ENCODE data around the gene IGFL4. TPM values are rescaled to one million over a fixed set of nuclear protein-coding genes. Genes with fewer than 3 reads are reported as not detected.

IGFL4 gene
- total RNA-seq, 1 donor from 2014 or later: not detected

GRCh38 chr19:46022061-46022430 is 18.8 kb downstream of the IGFL4 start:
- Mint-ChIP-seq H3K27ac (ENCODE audit: unreplicated experiment) (no peak overlapping the region), H3K4me3 (ENCODE audit: unreplicated experiment) (no peak overlapping the region), H3K4me1 (ENCODE audit: unreplicated experiment) (no peaks in the 10 kb centered on the region), H3K27me3 (ENCODE audit: unreplicated experiment) (peaks cover 8% of the 10 kb centered on the region), H3K36me3 (ENCODE audit: low read depth, unreplicated experiment) (peaks cover 7% of the 10 kb centered on the region), H3K9me3 (ENCODE audit: unreplicated experiment) (no peaks in the 10 kb centered on the region)
- DNase-seq (ENCODE audit: low spot score): no peak
- no peak for TF ChIP-seq CTCF (IDR thresholded peaks at IDR 0.05; ENCODE audit: unreplicated experiment)

- Mint-ChIP-seq H3K9me3 (ENCODE audit: unreplicated experiment) (no peaks in the 10 kb centered on the region), H3K27me3 (ENCODE audit: unreplicated experiment) (peaks cover 8% of the 10 kb centered on the region), H3K4me3 (ENCODE audit: unreplicated experiment) (no peak overlapping the region), H3K36me3 (ENCODE audit: low read depth, unreplicated experiment) (peaks cover 3% of the 10 kb centered on the region), H3K27ac (ENCODE audit: unreplicated experiment) (no peak overlapping the region), H3K4me1 (ENCODE audit: unreplicated experiment) (no peaks in the 10 kb centered on the region)
- no peak for TF ChIP-seq CTCF (IDR thresholded peaks at IDR 0.05; ENCODE audit: unreplicated experiment)
- DNase-seq (ENCODE audit: low spot score): no peak
Observed at GRCh38 chr19:46021531-46022041, 19.2 kb downstream of the IGFL4 start.

GRCh38 chr19:46020819-46021125 is 20.0 kb downstream of the IGFL4 start:
- no peak overlapping the region for H3K27ac Mint-ChIP-seq (ENCODE audit: unreplicated experiment)
- no peaks in the 10 kb centered on the region for H3K36me3 Mint-ChIP-seq (ENCODE audit: low read depth, unreplicated experiment)
- TF ChIP-seq CTCF (IDR thresholded peaks at IDR 0.05; ENCODE audit: unreplicated experiment): no peak
- H3K4me1 Mint-ChIP-seq (ENCODE audit: unreplicated experiment): peaks cover 3% of the 10 kb centered on the region
- DNase-seq (ENCODE audit: low spot score): no peak
- H3K9me3 Mint-ChIP-seq (ENCODE audit: unreplicated experiment): no peaks in the 10 kb centered on the region
- H3K27me3 Mint-ChIP-seq (ENCODE audit: unreplicated experiment): peaks cover 12% of the 10 kb centered on the region
- no peak overlapping the region for H3K4me3 Mint-ChIP-seq (ENCODE audit: unreplicated experiment)

GRCh38 chr19:46019270-46019669 is 21.5 kb downstream of the IGFL4 start:
- TF ChIP-seq CTCF (IDR thresholded peaks at IDR 0.05; ENCODE audit: unreplicated experiment): no peak
- Mint-ChIP-seq H3K27me3 (ENCODE audit: unreplicated experiment) (peaks cover 20% of the 10 kb centered on the region), H3K4me1 (ENCODE audit: unreplicated experiment) (peaks cover 11% of the 10 kb centered on the region), H3K9me3 (ENCODE audit: unreplicated experiment) (no peaks in the 10 kb centered on the region), H3K4me3 (ENCODE audit: unreplicated experiment) (no peak overlapping the region), H3K27ac (ENCODE audit: unreplicated experiment) (no peak overlapping the region), H3K36me3 (ENCODE audit: low read depth, unreplicated experiment) (peaks cover 3% of the 10 kb centered on the region)
- no peak for DNase-seq (ENCODE audit: low spot score)

GRCh38 chr19:46018729-46019251 is 22.0 kb downstream of the IGFL4 start:
- Mint-ChIP-seq H3K27me3 (ENCODE audit: unreplicated experiment) (peaks cover 20% of the 10 kb centered on the region), H3K4me1 (ENCODE audit: unreplicated experiment) (peaks cover 11% of the 10 kb centered on the region), H3K27ac (ENCODE audit: unreplicated experiment) (no peak overlapping the region), H3K4me3 (ENCODE audit: unreplicated experiment) (no peak overlapping the region), H3K9me3 (ENCODE audit: unreplicated experiment) (no peaks in the 10 kb centered on the region), H3K36me3 (ENCODE audit: low read depth, unreplicated experiment) (peaks cover 3% of the 10 kb centered on the region)
- no peak for DNase-seq (ENCODE audit: low spot score)
- TF ChIP-seq CTCF (IDR thresholded peaks at IDR 0.05; ENCODE audit: unreplicated experiment): no peak

Data from endothelial cell (in vitro differentiated cells).